ENCODE results near the gene POT1.

Gene POT1

GRCh38 chr7:124779620-124780019 lies 150.0 kb downstream of the POT1 start:
- no peak overlapping the region for H3K27ac ChIP-seq
- no peak for DNase-seq (ENCODE audit: low read depth, low spot score)

GRCh38 chr7:124779194-124779593 lies 150.4 kb downstream of the POT1 start:
- no peak for DNase-seq (ENCODE audit: low read depth, low spot score)

GRCh38 chr7:124777268-124777667 lies 152.4 kb downstream of the POT1 start:
- DNase-seq (ENCODE audit: low read depth, low spot score), result no peak

More at GRCh38 chr7:124779194-124779593, 150.4 kb downstream of the POT1 start:
- no peak overlapping the region for H3K27ac ChIP-seq

GRCh38 chr7:124776153-124776552 lies 153.5 kb downstream of the POT1 start:
- H3K27ac ChIP-seq, result no peak overlapping the region
- no peak for DNase-seq (ENCODE audit: low read depth, low spot score)

More at GRCh38 chr7:124777268-124777667, 152.4 kb downstream of the POT1 start:
- H3K27ac ChIP-seq, result no peak overlapping the region

GRCh38 chr7:124775422-124775821 lies 154.2 kb downstream of the POT1 start:
- DNase-seq (ENCODE audit: low read depth, low spot score), result no peak

GRCh38 chr7:124773938-124774337 lies 155.7 kb downstream of the POT1 start:
- no peak for DNase-seq (ENCODE audit: low read depth, low spot score)
- H3K27ac ChIP-seq, result no peak overlapping the region

More at GRCh38 chr7:124775422-124775821, 154.2 kb downstream of the POT1 start:
- no peak overlapping the region for H3K27ac ChIP-seq

GRCh38 chr7:124773339-124773738 lies 156.3 kb downstream of the POT1 start:
- no peak overlapping the region for H3K27ac ChIP-seq
- no peak for DNase-seq (ENCODE audit: low read depth, low spot score)

Measured in epithelial cell of prostate (primary cell).